22Rv1 (cell line): ENCODE data around the gene PROB1.

Experiments
- H3K27ac ChIP-seq: fragments of 450-650 bp; 2 replicates; pipeline ENCODE4 v1.5.1; 2017
- CTCF ChIP-seq: fragments of 450-650 bp; IDR thresholded peaks from 2 replicates; pipeline ENCODE4 v1.5.1; 2017; ENCODE audit warnings: mild to moderate bottlenecking
- ZFX ChIP-seq: fragments of 450-650 bp; IDR thresholded peaks from 2 replicates; pipeline ENCODE4 v1.6.1; 2017; ENCODE audit warnings: antibody characterized with exemption, borderline replicate concordance

PROB1 gene

GRCh38 chr5:139416651-139417050 is 21.7 kb upstream of the PROB1 start:
- no peak overlapping the region for H3K27ac ChIP-seq
- TF ChIP-seq CTCF (no peak), ZFX (no peak)

- no peak overlapping the region for H3K27ac ChIP-seq
- TF ChIP-seq CTCF (no peak), ZFX (no peak)
Observed at GRCh38 chr5:139415869-139416268, 21.0 kb upstream of the PROB1 start.

GRCh38 chr5:139415221-139415861 is 20.4 kb upstream of the PROB1 start:
- TF ChIP-seq CTCF (no peak), ZFX (no peak)

GRCh38 chr5:139414581-139415130 is 19.8 kb upstream of the PROB1 start:
- TF ChIP-seq ZFX, result no peak
- TF ChIP-seq CTCF, result no peak
- no peak overlapping the region for H3K27ac ChIP-seq

More at GRCh38 chr5:139415221-139415861, 20.4 kb upstream of the PROB1 start:
- no peak overlapping the region for H3K27ac ChIP-seq

- TF ChIP-seq CTCF (no peak), ZFX (no peak)
- no peak overlapping the region for H3K27ac ChIP-seq
Observed at GRCh38 chr5:139413963-139414362, 19.1 kb upstream of the PROB1 start.

GRCh38 chr5:139413153-139413552 is 18.2 kb upstream of the PROB1 start:
- no peak for TF ChIP-seq CTCF
- TF ChIP-seq ZFX, result no peak
- H3K27ac ChIP-seq, result no peak overlapping the region

- TF ChIP-seq ZFX (no peak), CTCF (no peak)
- no peak overlapping the region for H3K27ac ChIP-seq
Observed at GRCh38 chr5:139410993-139411828, 16.3 kb upstream of the PROB1 start.
